GM12878 (cell line): ENCODE results near the gene PSAT1. TPM values are rescaled to one million over a fixed set of nuclear protein-coding genes. Genes with fewer than 3 reads are reported as not detected.
A peak's percentile ranks its signal among the peaks of the same experiment; 100 is the strongest.

ENCODE experiments used
- ATAC-seq: fragments of 200-7000 bp; cut with Tn5 transposase; 3 replicates; pipeline ENCODE4 v1.9.1; 2020; ENCODE audit warnings: mild to moderate bottlenecking, moderate library complexity
- BruUV-seq: library from RNA; stranded (reverse); fragments of 400-500 nt; replicated peaks from 2 replicates; lab custom pipeline; 2021; lab: Mats Ljungman, UMichigan
- CTCF ChIA-PET: fragments of 300-600 bp; sonication (Branson Sonifier 250); formaldehyde crosslinking; extraction: SDS; loops from one replicate; lab custom pipeline; 2021; ENCODE audit warnings: inconsistent platforms; lab: Yijun Ruan, JAX
- POLR2A ChIA-PET: fragments of 350-600 bp; formaldehyde crosslinking; extraction: SDS; loops from one replicate; lab custom pipeline; 2021; ENCODE audit warnings: inconsistent platforms; lab: Charles Lee
- RAD21 ChIA-PET: fragments of 300-600 bp; sonication (Branson Sonifier 250); formaldehyde crosslinking; loops from one replicate; lab custom pipeline; 2023; ENCODE audit warnings: antibody characterized with exemption; ENCODE audit not compliant: unreplicated experiment; lab: Charles Lee
- SMC1A ChIA-PET: fragments of 300-600 bp; sonication (Branson Sonifier 250); formaldehyde crosslinking; loops from one replicate; lab custom pipeline; 2023; ENCODE audit not compliant: unreplicated experiment, uncharacterized antibody; lab: Charles Lee
- DNase-seq: peaks from one replicate; pipeline ENCODE4 v3.0.0-alpha.2; 2011; ENCODE audit warnings: low read depth, low spot score
- FAIRE-seq: peaks from 3 replicates; lab custom pipeline; 2011; peaks lifted over from hg19 to GRCh38; lab: Jason Lieb, UNC
- H2AFZ ChIP-seq: 2 replicates; pipeline ENCODE4 v1.6.0; 2011; ENCODE audit warnings: low read depth, low read length, control low read depth; ENCODE audit not compliant: control insufficient read depth
- H3K27ac ChIP-seq: 2 replicates; pipeline ENCODE4 v1.5.1; 2011; ENCODE audit warnings: control low read depth; ENCODE audit not compliant: control insufficient read depth, insufficient read depth
- H3K27me3 ChIP-seq, 2 experiments: replicated peaks in 1 of 2; 2 replicates each; pipeline versions ENCODE4 v1.6.0 to v1.6.1; 2011; ENCODE audit warnings: low read length in 1 of 2; ENCODE audit not compliant: control insufficient read depth in 2 of 2, insufficient read depth in 2 of 2
- H3K36me3 ChIP-seq, 2 experiments: 2 replicates each; pipeline ENCODE4 v1.5.1; 2011; ENCODE audit warnings: low read length in 1 of 2; ENCODE audit not compliant: control insufficient read depth in 2 of 2, insufficient read depth in 2 of 2
- H3K4me1 ChIP-seq: 2 replicates; pipeline ENCODE4 v1.6.1; 2011; ENCODE audit warnings: mild to moderate bottlenecking, low read length, moderate library complexity, mixed read lengths; ENCODE audit not compliant: control insufficient read depth, insufficient read depth
- H3K4me2 ChIP-seq: 2 replicates; pipeline ENCODE4 v1.6.0; 2011; ENCODE audit warnings: control low read depth; ENCODE audit not compliant: control insufficient read depth, insufficient read depth
- H3K4me3 ChIP-seq: fragments of 200-600 bp; sonication (generic); 2 replicates; pipeline ENCODE4 v1.5.1; 2016
- H3K79me2 ChIP-seq: 2 replicates; pipeline ENCODE4 v1.6.0; 2011; ENCODE audit warnings: low read length; ENCODE audit not compliant: control insufficient read depth, insufficient read depth
- H3K9ac ChIP-seq: 2 replicates; pipeline ENCODE4 v1.8.0; 2011; ENCODE audit warnings: low read length, control low read depth, mixed read lengths; ENCODE audit not compliant: control insufficient read depth, insufficient read depth
- H3K9me3 ChIP-seq: replicated peaks from 3 replicates; pipeline ENCODE4 v1.5.1; 2011; ENCODE audit warnings: mild to moderate bottlenecking, low read length; ENCODE audit not compliant: control insufficient read depth, insufficient read depth
- H4K20me1 ChIP-seq: 2 replicates; pipeline ENCODE4 v1.6.0; 2011; ENCODE audit not compliant: control insufficient read depth, insufficient read depth
- BHLHE40 ChIP-seq, 2 experiments: fragments of 450-650 bp in 1 of 2; IDR thresholded peaks; 2 replicates each; pipeline ENCODE4 v1.6.1; 2011 to 2017; ENCODE audit warnings: low read depth in 2 of 2, borderline replicate concordance in 1 of 2, improper control_type of control experiment in 1 of 2, low read length in 1 of 2, mild to moderate bottlenecking in 1 of 2
- CEBPB ChIP-seq, 2 experiments: fragments of 150-350 bp in 1 of 2; IDR thresholded peaks; 2 replicates each; pipeline ENCODE4 v1.6.1; 2012 to 2014; ENCODE audit warnings: low read depth in 2 of 2, low read length in 2 of 2, borderline replicate concordance in 1 of 2, inconsistent platforms in 1 of 2
- DPF2 ChIP-seq: fragments of 450-650 bp; IDR thresholded peaks from 2 replicates; pipeline ENCODE4 v1.6.1; 2017; ENCODE audit warnings: mild to moderate bottlenecking
- KAT2A ChIP-seq: conservative IDR thresholded peaks from 2 replicates; pipeline ENCODE4 v1.6.1; 2011; ENCODE audit warnings: low read depth, low read length; ENCODE audit not compliant: control insufficient read depth
- TCF3 ChIP-seq: IDR thresholded peaks from 2 replicates; pipeline ENCODE4 v1.6.1; 2012; ENCODE audit warnings: low read depth, mild to moderate bottlenecking, low read length, borderline replicate concordance; ENCODE audit not compliant: insufficient read depth
- WGBS: methylation state at CpG from one replicate; pipeline ENCODE4 v1.1.6; 2016; ENCODE audit warnings: low lambda C conversion rate; ENCODE audit not compliant: insufficient replicate concordance, insufficient coverage; ENCODE audit errors: missing lambda C conversion rate; 5-methylcytosine and 5-hydroxymethylcytosine counted together
- in situ Hi-C: fragments of 300-500 bp; cut with MboI; formaldehyde crosslinking; loops from 9 replicates; pipeline ENCODE4 v1.14.3; 2018; ENCODE audit warnings: mixed read lengths
- intact Hi-C: fragments of 100-400 bp; cut with micrococcal nuclease; formaldehyde crosslinking; loops from one replicate; pipeline ENCODE4 v1.14.2; 2022; ENCODE audit not compliant: unreplicated experiment
- polyA plus RNA-seq, 11 experiments: library from polyadenylated mRNA; depleted of rRNA in 4 of 11; unstranded in 6 of 11; stranded (reverse) in 5 of 11; fragments of >200 nt; fragmentation: Nextera tagmentation in 4 of 11; fragmentation: Illumina TruSeq in 1 of 11; extraction: Ambion mirVana in 4 of 11; extraction: Trizol in 1 of 11; gene quantifications; 1 replicate in 1 of 11; 2 replicates in 10 of 11; pipeline versions ENCODE4 v1.2.1 to v1.2.3, GENCODE V29; 2011 to 2016; ENCODE audit warnings: inconsistent platforms in 2 of 11, missing spikeins in 2 of 11, low read depth in 1 of 11
- total RNA-seq, 4 experiments: library from RNA; depleted of rRNA in 3 of 4; stranded (reverse); fragments of >200 nt in 3 of 4; fragmentation: Illumina TruSeq in 1 of 4; extraction: Trizol in 1 of 4; gene quantifications; 2 replicates each; pipeline versions ENCODE4 v1.2.1 to v1.2.3, GENCODE V29; 2013 to 2021

The PSAT1 gene
- total and polyA plus RNA-seq, 10 of the 15 experiments (the other 5 are each of a cell fraction or from before 2014, with no cell fraction given), result 35.1 to 126 (median 51.9) TPM

GRCh38 chr9:78296201-78296892 is 578 bp upstream of the PSAT1 start:
- Histone ChIP-seq H3K9ac (peak overlapping the region; percentile 81), H3K36me3 (no peaks in the 10 kb centered on the region; a peak in 1 of 4 replicates), H2AFZ (peak overlapping the region; percentile 90), H3K27me3 (no peaks in the 10 kb centered on the region), H3K4me1 (peaks cover 7% of the 10 kb centered on the region), H3K27ac (peak overlapping the region; percentile 69), H3K9me3 (no peaks in the 10 kb centered on the region), H3K4me3 (peak overlapping the region; percentile 69), H3K4me2 (peak overlapping the region; percentile 91), H3K79me2 (peaks cover 14% of the 10 kb centered on the region), H4K20me1 (no peaks in the 10 kb centered on the region)
- ChIA-PET SMC1A (interaction anchor here (1.1 to 1.5 kb wide), 2 partner anchors 37 to 539 kb away, joined by 4 read pairs; no protein-coding TSS in a partner anchor), RAD21 (interaction anchor here (0.6 to 2.4 kb wide), 2 partner anchors 39 to 175 kb away, joined by 3 to 5 read pairs; no protein-coding TSS in a partner anchor), CTCF (interaction anchor here (0.7 to 1.6 kb wide), 2 partner anchors 39 to 73 kb away, joined by 3 to 10 read pairs; no protein-coding TSS in a partner anchor), POLR2A (interaction anchor here (1.2 kb wide), 1 partner anchor 24 kb away, joined by 3 read pairs; no protein-coding TSS in a partner anchor)
- 15% methylated on average over 32 of the region's 32 CpGs for WGBS
- TF ChIP-seq KAT2A (no peak), TCF3 (no peak), BHLHE40 (IDR thresholded peaks at IDR 0.05; ENCODE audit: borderline replicate concordance in 1 of 2, low read depth in 2 of 2, low read length in 1 of 2) (0 out of 4 replicates have a peak, but pooled peaks of 1 of the 2 experiments have one; percentile 30), CEBPB (IDR thresholded peaks at IDR 0.05; ENCODE audit: borderline replicate concordance in 1 of 2, low read depth in 2 of 2, low read length in 2 of 2) (0 out of 4 replicates have a peak, but pooled peaks of 1 of the 2 experiments have one; percentile 78), DPF2 (no peak)
- FAIRE-seq (no peak), ATAC-seq (no peak), DNase-seq (no peak)
- BruUV-seq, result no TSS peak
- intact Hi-C loops (loop anchor here (2.0 kb wide), 1 partner anchor 60 kb away; the partner anchor contains the start of gene CEP78), in situ Hi-C loops (no loop called here)
